ENCODE results near the gene ITGB7. TPM values are rescaled to one million over a fixed set of nuclear protein-coding genes. Genes with fewer than 3 reads are reported as not detected.

The ITGB7 gene
- total and polyA plus RNA-seq, 2 donors: 9.5 to 18.9 TPM

GRCh38 chr12:53197011-53197640, 9.9 kb downstream of the ITGB7 start:
- no peak overlapping the region for H3K27ac ChIP-seq (ENCODE audit: low read depth in 1 of 2, low read length in 1 of 2)
- no peaks in the 10 kb centered on the region for H3K27me3 ChIP-seq (ENCODE audit: control insufficient read depth in 2 of 2, insufficient read depth in 1 of 2, low read length in 1 of 2)
- DNase-seq (ENCODE audit: low read depth in 6 of 9, low spot score in 9 of 9): no peak
- H3K4me3 ChIP-seq (ENCODE audit: low read length in 2 of 2): no peak overlapping the region
- 94% methylated on average over 19 of the region's 19 CpGs for WGBS
- no peaks in the 10 kb centered on the region for H3K9me3 ChIP-seq (ENCODE audit: control insufficient read depth in 2 of 2, insufficient read depth in 1 of 2, low read length in 1 of 2)
- H3K4me1 ChIP-seq (ENCODE audit: control insufficient read depth in 2 of 2, insufficient read depth in 2 of 2, low read length in 2 of 2): peaks cover 8 to 44% of the 10 kb centered on the region in 2 donors
- peaks cover 5 to 16% of the 10 kb centered on the region in 2 donors for H3K36me3 ChIP-seq (ENCODE audit: control insufficient read depth in 2 of 2, insufficient read depth in 2 of 2, low read length in 1 of 2)

- Histone ChIP-seq H3K4me1 (ENCODE audit: control insufficient read depth in 2 of 2, insufficient read depth in 2 of 2, low read length in 2 of 2) (peaks cover 8 to 44% of the 10 kb centered on the region in 2 donors), H3K9me3 (ENCODE audit: control insufficient read depth in 2 of 2, insufficient read depth in 1 of 2, low read length in 1 of 2) (no peaks in the 10 kb centered on the region), H3K27me3 (ENCODE audit: control insufficient read depth in 2 of 2, insufficient read depth in 1 of 2, low read length in 1 of 2) (no peaks in the 10 kb centered on the region), H3K36me3 (ENCODE audit: control insufficient read depth in 2 of 2, insufficient read depth in 2 of 2, low read length in 1 of 2) (peaks cover 12 to 22% of the 10 kb centered on the region in 2 donors), H3K27ac (ENCODE audit: low read depth in 1 of 2, low read length in 1 of 2) (no peak overlapping the region), H3K4me3 (ENCODE audit: low read length in 2 of 2) (no peak overlapping the region)
- no peak for DNase-seq (ENCODE audit: low read depth in 6 of 9, low spot score in 9 of 9)
- WGBS: 96% methylated on average over 14 of the region's 14 CpGs
Observed at GRCh38 chr12:53196486-53196885, 10.6 kb downstream of the ITGB7 start.

GRCh38 chr12:53195516-53196420, 11.3 kb downstream of the ITGB7 start:
- Histone ChIP-seq H3K4me1 (ENCODE audit: control insufficient read depth in 2 of 2, insufficient read depth in 2 of 2, low read length in 2 of 2) (peaks cover 5 to 38% of the 10 kb centered on the region in 2 donors), H3K36me3 (ENCODE audit: control insufficient read depth in 2 of 2, insufficient read depth in 2 of 2, low read length in 1 of 2) (peaks cover 19 to 29% of the 10 kb centered on the region in 2 donors), H3K27ac (ENCODE audit: low read depth in 1 of 2, low read length in 1 of 2) (no peak overlapping the region), H3K27me3 (ENCODE audit: control insufficient read depth in 2 of 2, insufficient read depth in 1 of 2, low read length in 1 of 2) (no peaks in the 10 kb centered on the region), H3K9me3 (ENCODE audit: control insufficient read depth in 2 of 2, insufficient read depth in 1 of 2, low read length in 1 of 2) (no peaks in the 10 kb centered on the region), H3K4me3 (ENCODE audit: low read length in 2 of 2) (no peak overlapping the region)
- WGBS: 97% methylated on average over 10 of the region's 10 CpGs
- no peak for DNase-seq (ENCODE audit: low read depth in 6 of 9, low spot score in 9 of 9)

DNA sequence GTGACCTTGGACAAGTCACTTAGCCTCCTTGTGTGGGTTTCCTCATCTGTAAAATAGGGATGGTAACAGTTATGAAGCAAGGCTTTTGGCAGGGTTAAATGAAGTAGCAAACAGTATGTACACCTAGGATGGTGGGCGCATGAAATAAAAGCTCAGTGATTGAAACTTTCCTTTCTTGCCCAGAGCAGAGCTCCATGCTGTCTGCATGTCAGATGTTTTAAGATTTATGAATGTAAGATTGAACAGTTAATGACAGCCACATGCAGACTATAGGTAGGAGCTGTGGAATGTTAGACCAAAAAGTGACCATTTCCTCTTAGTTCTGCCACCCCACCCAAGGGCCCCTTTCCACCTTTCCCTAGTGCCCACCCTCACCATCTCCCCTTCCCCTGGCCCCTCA, 12.1 kb downstream of the ITGB7 start:
- WGBS: 100% methylated on average over 1 of the region's 1 CpG
- H3K9me3 ChIP-seq (ENCODE audit: control insufficient read depth in 2 of 2, insufficient read depth in 1 of 2, low read length in 1 of 2): no peaks in the 10 kb centered on the region
- no peaks in the 10 kb centered on the region for H3K27me3 ChIP-seq (ENCODE audit: control insufficient read depth in 2 of 2, insufficient read depth in 1 of 2, low read length in 1 of 2)
- H3K4me1 ChIP-seq (ENCODE audit: control insufficient read depth in 2 of 2, insufficient read depth in 2 of 2, low read length in 2 of 2): peaks cover 5 to 33% of the 10 kb centered on the region in 2 donors
- H3K4me3 ChIP-seq (ENCODE audit: low read length in 2 of 2): no peak overlapping the region
- no peak for DNase-seq (ENCODE audit: low read depth in 6 of 9, low spot score in 9 of 9)
- peaks cover 19 to 34% of the 10 kb centered on the region in 2 donors for H3K36me3 ChIP-seq (ENCODE audit: control insufficient read depth in 2 of 2, insufficient read depth in 2 of 2, low read length in 1 of 2)
- no peak overlapping the region for H3K27ac ChIP-seq (ENCODE audit: low read depth in 1 of 2, low read length in 1 of 2)

DNA sequence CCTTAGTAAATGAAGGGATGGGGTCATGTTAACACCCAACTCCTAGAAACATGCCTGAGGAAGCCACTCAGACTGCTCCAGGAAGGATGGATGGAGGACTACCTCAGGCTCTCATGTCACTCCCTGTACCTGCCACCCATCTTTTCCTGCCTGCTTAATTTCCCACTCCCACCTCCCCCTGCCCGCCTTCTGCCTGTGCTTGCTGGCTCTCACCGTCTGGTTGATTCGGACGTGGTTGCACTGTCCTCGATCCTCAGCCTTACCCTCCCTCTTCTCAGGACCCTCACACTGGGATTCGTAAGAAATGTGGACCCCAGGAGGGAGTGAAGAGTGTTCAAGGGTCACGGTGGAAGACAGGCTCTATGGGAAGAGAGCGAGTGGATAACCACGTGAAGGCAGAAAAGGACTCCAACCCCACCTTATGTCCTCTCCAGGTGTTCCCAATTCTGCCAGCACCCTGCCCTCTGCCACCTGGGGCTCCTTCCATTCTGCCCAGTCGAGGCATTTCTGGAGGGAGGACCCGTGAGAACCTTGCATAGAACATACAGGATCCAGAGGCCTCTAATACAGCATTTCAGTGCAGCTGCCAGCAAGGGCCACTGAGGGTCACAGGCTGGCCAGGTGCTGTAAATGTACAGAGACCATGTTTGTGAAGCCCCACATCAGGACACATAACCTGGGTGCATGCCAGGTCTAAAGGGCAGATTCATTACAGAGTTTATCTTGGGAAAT, 12.9 kb downstream of the ITGB7 start:
- DNase-seq (ENCODE audit: low read depth in 6 of 9, low spot score in 9 of 9): no peak
- H3K27me3 ChIP-seq (ENCODE audit: control insufficient read depth in 2 of 2, insufficient read depth in 1 of 2, low read length in 1 of 2): no peaks in the 10 kb centered on the region
- peaks cover 3 to 29% of the 10 kb centered on the region in 2 donors for H3K4me1 ChIP-seq (ENCODE audit: control insufficient read depth in 2 of 2, insufficient read depth in 2 of 2, low read length in 2 of 2)
- H3K9me3 ChIP-seq (ENCODE audit: control insufficient read depth in 2 of 2, insufficient read depth in 1 of 2, low read length in 1 of 2): no peaks in the 10 kb centered on the region
- WGBS: 94% methylated on average over 11 of the region's 11 CpGs
- H3K36me3 ChIP-seq (ENCODE audit: control insufficient read depth in 2 of 2, insufficient read depth in 2 of 2, low read length in 1 of 2): peaks cover 19 to 38% of the 10 kb centered on the region in 2 donors
- no peak overlapping the region for H3K27ac ChIP-seq (ENCODE audit: low read depth in 1 of 2, low read length in 1 of 2)
- no peak overlapping the region for H3K4me3 ChIP-seq (ENCODE audit: low read length in 2 of 2)

DNA sequence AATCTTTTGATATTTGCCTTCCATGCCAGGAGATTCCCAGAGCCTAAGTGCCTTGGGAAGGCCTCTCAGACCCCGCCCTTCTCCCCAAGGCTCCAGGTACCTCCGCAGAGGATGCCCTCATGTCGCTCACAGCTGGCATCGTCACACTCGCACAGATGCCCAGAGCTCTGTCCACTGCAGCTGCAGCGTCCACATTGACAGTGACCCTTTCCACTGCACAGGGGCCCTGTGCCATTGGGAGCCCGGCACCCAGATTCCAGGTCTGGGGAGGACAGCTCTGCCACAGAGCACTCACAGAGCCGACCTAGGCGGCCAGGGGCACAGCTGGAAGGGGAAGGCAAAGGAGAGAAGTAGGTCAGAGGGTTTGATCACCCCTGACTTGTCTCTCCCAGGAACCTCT, 14.0 kb downstream of the ITGB7 start:
- Histone ChIP-seq H3K27me3 (ENCODE audit: control insufficient read depth in 2 of 2, insufficient read depth in 1 of 2, low read length in 1 of 2) (no peaks in the 10 kb centered on the region), H3K27ac (ENCODE audit: low read depth in 1 of 2, low read length in 1 of 2) (no peak overlapping the region), H3K36me3 (ENCODE audit: control insufficient read depth in 2 of 2, insufficient read depth in 2 of 2, low read length in 1 of 2) (peaks cover 27 to 48% of the 10 kb centered on the region in 2 donors), H3K4me3 (ENCODE audit: low read length in 2 of 2) (no peak overlapping the region), H3K4me1 (ENCODE audit: control insufficient read depth in 2 of 2, insufficient read depth in 2 of 2, low read length in 2 of 2) (peaks cover 0 to 18% of the 10 kb centered on the region in 2 donors), H3K9me3 (ENCODE audit: control insufficient read depth in 2 of 2, insufficient read depth in 1 of 2, low read length in 1 of 2) (no peaks in the 10 kb centered on the region)
- no peak for DNase-seq (ENCODE audit: low read depth in 6 of 9, low spot score in 9 of 9)
- 96% methylated on average over 9 of the region's 9 CpGs for WGBS

DNA sequence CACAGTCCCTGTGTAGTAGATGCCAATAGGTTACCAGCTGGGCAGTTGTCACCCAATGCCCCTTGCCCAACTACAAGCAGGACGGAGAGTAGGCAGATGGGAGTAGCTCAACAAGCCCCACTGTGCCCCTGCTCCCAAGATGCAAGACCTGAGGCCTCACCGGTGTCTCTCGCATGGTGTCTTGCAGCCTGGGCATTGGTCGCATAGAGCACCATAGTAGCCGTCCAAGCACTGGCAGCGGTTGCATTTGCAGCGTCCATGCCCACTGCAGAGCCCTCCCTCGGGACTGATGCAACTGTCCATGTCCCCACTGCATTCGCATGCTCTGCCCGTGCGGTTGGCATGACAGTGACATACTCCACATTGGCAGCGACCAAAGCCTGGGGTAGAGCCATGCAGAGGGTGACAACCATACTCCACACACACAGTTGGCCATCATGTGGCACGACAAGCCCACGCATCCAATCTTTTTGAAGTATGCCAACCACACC, 14.5 kb downstream of the ITGB7 start:
- no peak for DNase-seq (ENCODE audit: low read depth in 6 of 9, low spot score in 9 of 9)
- H3K27me3 ChIP-seq (ENCODE audit: control insufficient read depth in 2 of 2, insufficient read depth in 1 of 2, low read length in 1 of 2): no peaks in the 10 kb centered on the region
- H3K27ac ChIP-seq (ENCODE audit: low read depth in 1 of 2, low read length in 1 of 2): no peak overlapping the region
- H3K36me3 ChIP-seq (ENCODE audit: control insufficient read depth in 2 of 2, insufficient read depth in 2 of 2, low read length in 1 of 2): peaks cover 32 to 53% of the 10 kb centered on the region in 2 donors
- no peaks in the 10 kb centered on the region for H3K9me3 ChIP-seq (ENCODE audit: control insufficient read depth in 2 of 2, insufficient read depth in 1 of 2, low read length in 1 of 2)
- H3K4me3 ChIP-seq (ENCODE audit: low read length in 2 of 2): no peak overlapping the region
- WGBS: 97% methylated on average over 14 of the region's 14 CpGs
- peaks cover 0 to 14% of the 10 kb centered on the region in 2 donors for H3K4me1 ChIP-seq (ENCODE audit: control insufficient read depth in 2 of 2, insufficient read depth in 2 of 2, low read length in 2 of 2)

- no peaks in the 10 kb centered on the region for H3K9me3 ChIP-seq (ENCODE audit: control insufficient read depth in 2 of 2, insufficient read depth in 1 of 2, low read length in 1 of 2)
- H3K4me3 ChIP-seq (ENCODE audit: low read length in 2 of 2): no peak overlapping the region
- DNase-seq (ENCODE audit: low read depth in 6 of 9, low spot score in 9 of 9): no peak
- WGBS: 98% methylated on average over 14 of the region's 14 CpGs
- no peaks in the 10 kb centered on the region for H3K27me3 ChIP-seq (ENCODE audit: control insufficient read depth in 2 of 2, insufficient read depth in 1 of 2, low read length in 1 of 2)
- peaks cover 0 to 9% of the 10 kb centered on the region in 2 donors for H3K4me1 ChIP-seq (ENCODE audit: control insufficient read depth in 2 of 2, insufficient read depth in 2 of 2, low read length in 2 of 2)
- peaks cover 37 to 58% of the 10 kb centered on the region in 2 donors for H3K36me3 ChIP-seq (ENCODE audit: control insufficient read depth in 2 of 2, insufficient read depth in 2 of 2, low read length in 1 of 2)
- no peak overlapping the region for H3K27ac ChIP-seq (ENCODE audit: low read depth in 1 of 2, low read length in 1 of 2)
Observed at GRCh38 chr12:53191885-53192530, 15.0 kb downstream of the ITGB7 start.
